Lung (tissue), 12 donors: Measurements from ENCODE around the gene ATP7B. TPM values are rescaled to one million over a fixed set of nuclear protein-coding genes. Genes with fewer than 3 reads are reported as not detected.
A peak's percentile ranks its signal among the peaks of the same experiment; 100 is the strongest.

ENCODE experiments used
- ATAC-seq: fragments of 200-7000 bp; cut with Tn5 transposase; one replicate; pipeline ENCODE4 v1.9.1; 2020; ENCODE audit warnings: moderate number of reproducible peaks; ENCODE audit not compliant: insufficient read depth, low FRiP score
- DNase-seq, 3 donors: peaks; one replicate each; pipeline ENCODE4 v3.0.0-alpha.2; 2013 to 2017
- H3K27ac ChIP-seq, 2 donors: one replicate each; pipeline ENCODE4 v1.5.1; 2013; ENCODE audit warnings: mild to moderate bottlenecking in 2 of 2, moderate library complexity in 2 of 2, control low read depth in 1 of 2, inconsistent platforms in 1 of 2, low read depth in 1 of 2, low read length in 1 of 2
- H3K27me3 ChIP-seq, 3 donors: one replicate each; pipeline ENCODE4 v1.5.1; 2013; ENCODE audit warnings: low read length in 2 of 3; ENCODE audit not compliant: control insufficient read depth in 3 of 3, insufficient read depth in 3 of 3
- H3K36me3 ChIP-seq, 4 donors: one replicate each; pipeline ENCODE4 v1.5.1; 2013; ENCODE audit warnings: low read length in 4 of 4, mild to moderate bottlenecking in 1 of 4, moderate library complexity in 1 of 4; ENCODE audit not compliant: control insufficient read depth in 4 of 4, insufficient read depth in 4 of 4
- H3K4me1 ChIP-seq, 5 donors: one replicate each; pipeline ENCODE4 v1.5.1; 2013; ENCODE audit warnings: low read length in 5 of 5, mild to moderate bottlenecking in 2 of 5, moderate library complexity in 1 of 5; ENCODE audit not compliant: control insufficient read depth in 5 of 5, insufficient read depth in 5 of 5
- H3K4me3 ChIP-seq: one replicate; pipeline ENCODE4 v1.5.1; 2013; ENCODE audit warnings: mild to moderate bottlenecking, control low read depth, moderate library complexity
- H3K9ac ChIP-seq, 2 donors: one replicate each; pipeline ENCODE4 v1.5.1; 2013; ENCODE audit warnings: low read length in 2 of 2, control low read depth in 1 of 2; ENCODE audit not compliant: insufficient read depth in 1 of 2
- H3K9me3 ChIP-seq, 4 donors: one replicate each; pipeline ENCODE4 v1.5.1; 2013; ENCODE audit warnings: low read length in 3 of 4, mild to moderate bottlenecking in 1 of 4, moderate library complexity in 1 of 4; ENCODE audit not compliant: control insufficient read depth in 4 of 4, insufficient read depth in 3 of 4
- WGBS, 2 donors: extraction: QIAGEN DNeasy Blood & Tissue Kit; methylation state at CpG; one replicate each; pipeline ENCODE4 v1.1.7; 2013; 5-methylcytosine and 5-hydroxymethylcytosine counted together
- polyA plus RNA-seq, 2 donors: library from polyadenylated mRNA; stranded (reverse); fragments of 200-250 nt; gene quantifications; one replicate each; pipeline ENCODE4 v1.2.1, GENCODE V29; 2013
- total RNA-seq, 2 donors: library from RNA; depleted of rRNA in 1 of 2; stranded (reverse); fragments of >200 nt in 1 of 2; gene quantifications; one replicate each; pipeline ENCODE4 v1.2.1, GENCODE V29; 2014 to 2021
- TF ChIP-seq, protein P1 (sequence below): IDR thresholded peaks from 2 replicates; pipeline ENCODE4 v1.5.1; 2012; ENCODE audit warnings: mild to moderate bottlenecking; ENCODE audit errors: control extremely low read depth, extremely low read depth
- donor health status: control.
- donor health status: control.
- donor health status: Bipolar disorder and iron deficiency.
- donor health status: healthy.
- donor health status: DM: yes; HTN: yes; CAD: no.

Gene ATP7B
- total and polyA plus RNA-seq, 4 donors: 1.4 to 10.2 (median 4.4) TPM

DNA sequence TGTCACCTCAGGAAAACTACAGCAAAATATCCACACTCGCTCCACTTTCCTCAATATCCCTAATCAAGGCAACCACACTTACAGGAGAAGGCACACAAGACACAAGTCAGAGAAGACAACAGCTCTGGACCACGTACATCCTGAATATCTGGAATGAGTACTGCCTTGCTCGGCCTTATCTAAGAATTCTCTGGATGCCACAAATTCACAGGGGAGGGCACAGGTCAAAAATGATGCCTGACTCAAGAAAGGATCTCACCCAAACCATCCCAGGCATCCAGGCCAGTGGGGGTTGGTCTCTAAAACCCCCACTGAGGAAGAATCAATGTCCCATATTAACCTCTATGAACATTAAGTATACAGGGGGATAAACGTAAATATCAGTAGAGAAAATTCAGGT is 29.9 kb downstream of the ATP7B start:
- ATAC-seq (no peak), DNase-seq (no peak)
- Histone ChIP-seq H3K27ac (no peak overlapping the region), H3K27me3 (no peaks in the 10 kb centered on the region), H3K9me3 (no peaks in the 10 kb centered on the region), H3K36me3 (no peaks in the 10 kb centered on the region), H3K9ac (no peak overlapping the region), H3K4me3 (no peak overlapping the region), H3K4me1 (peaks cover 0 to 13% (median 4%) of the 10 kb centered on the region in 5 donors)
- TF ChIP-seq, protein P1, sequence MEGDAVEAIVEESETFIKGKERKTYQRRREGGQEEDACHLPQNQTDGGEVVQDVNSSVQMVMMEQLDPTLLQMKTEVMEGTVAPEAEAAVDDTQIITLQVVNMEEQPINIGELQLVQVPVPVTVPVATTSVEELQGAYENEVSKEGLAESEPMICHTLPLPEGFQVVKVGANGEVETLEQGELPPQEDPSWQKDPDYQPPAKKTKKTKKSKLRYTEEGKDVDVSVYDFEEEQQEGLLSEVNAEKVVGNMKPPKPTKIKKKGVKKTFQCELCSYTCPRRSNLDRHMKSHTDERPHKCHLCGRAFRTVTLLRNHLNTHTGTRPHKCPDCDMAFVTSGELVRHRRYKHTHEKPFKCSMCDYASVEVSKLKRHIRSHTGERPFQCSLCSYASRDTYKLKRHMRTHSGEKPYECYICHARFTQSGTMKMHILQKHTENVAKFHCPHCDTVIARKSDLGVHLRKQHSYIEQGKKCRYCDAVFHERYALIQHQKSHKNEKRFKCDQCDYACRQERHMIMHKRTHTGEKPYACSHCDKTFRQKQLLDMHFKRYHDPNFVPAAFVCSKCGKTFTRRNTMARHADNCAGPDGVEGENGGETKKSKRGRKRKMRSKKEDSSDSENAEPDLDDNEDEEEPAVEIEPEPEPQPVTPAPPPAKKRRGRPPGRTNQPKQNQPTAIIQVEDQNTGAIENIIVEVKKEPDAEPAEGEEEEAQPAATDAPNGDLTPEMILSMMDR: no peak
- 89 to 98% methylated on average over 4 of the region's 4 CpGs for WGBS, 2 donors

DNA sequence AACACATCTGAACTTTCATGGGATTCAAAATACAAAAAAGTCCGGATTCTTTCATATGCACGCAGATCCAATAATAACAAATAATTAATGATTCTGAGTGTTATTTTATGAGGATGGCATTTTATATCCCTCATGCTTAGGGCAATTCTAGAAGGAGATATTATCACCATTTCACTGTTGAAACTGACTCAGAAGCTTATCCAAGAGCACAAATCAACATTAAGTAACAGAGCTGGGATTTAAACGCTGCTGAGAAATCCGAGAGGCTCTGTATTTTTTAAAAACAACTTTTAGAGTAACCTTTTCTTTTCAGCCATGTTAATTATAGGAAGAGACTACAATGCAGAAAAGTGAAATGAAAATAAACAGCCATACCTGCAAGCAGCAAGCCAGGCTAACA is 30.3 kb downstream of the ATP7B start:
- no peaks in the 10 kb centered on the region for H3K9me3 ChIP-seq
- no peak overlapping the region for H3K27ac ChIP-seq
- H3K36me3 ChIP-seq: no peaks in the 10 kb centered on the region
- DNase-seq (no peak), ATAC-seq (no peak)
- TF ChIP-seq, protein P1: no peak
- H3K4me1 ChIP-seq: peaks cover 0 to 13% (median 4%) of the 10 kb centered on the region in 5 donors
- H3K4me3 ChIP-seq: no peak overlapping the region
- H3K9ac ChIP-seq: no peak overlapping the region
- 70 to 78% methylated on average over 4 of the region's 4 CpGs for WGBS, 2 donors
- no peaks in the 10 kb centered on the region for H3K27me3 ChIP-seq

DNA sequence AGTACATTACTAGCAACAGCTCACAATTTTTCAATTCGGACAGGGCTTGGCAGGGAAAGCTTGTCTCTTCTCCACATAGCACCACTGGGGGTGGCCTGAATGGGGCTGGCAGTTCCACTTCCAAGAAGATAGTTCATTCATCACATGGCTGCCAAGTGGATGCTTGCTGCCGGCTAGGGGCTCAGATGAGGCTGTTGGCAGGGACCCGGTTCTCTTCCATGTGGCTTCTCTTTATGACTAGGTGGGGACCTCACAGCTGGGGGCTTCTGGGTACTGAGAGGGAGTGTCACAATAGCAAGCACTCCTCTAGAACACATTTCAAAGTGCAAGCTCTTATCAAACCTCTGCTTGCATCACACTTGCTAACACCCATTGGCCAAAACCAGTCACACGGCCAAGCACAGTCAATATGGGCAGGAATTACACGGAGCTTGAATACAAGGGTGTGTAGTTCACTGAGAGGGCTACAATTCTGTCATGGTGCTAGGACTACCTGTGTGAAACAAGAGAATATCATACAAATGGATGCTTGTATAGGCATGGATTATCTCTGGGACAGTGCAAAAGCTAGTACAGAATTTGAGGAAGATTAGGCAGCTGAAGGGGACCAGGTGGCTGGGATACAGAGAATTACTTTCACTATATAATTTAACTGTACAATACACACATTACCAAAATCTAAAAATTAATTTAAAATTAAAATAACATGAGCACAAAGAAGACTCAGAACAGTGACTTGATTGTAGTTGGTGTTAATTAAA is 32.3 kb downstream of the ATP7B start:
- Histone ChIP-seq H3K9me3 (no peaks in the 10 kb centered on the region), H3K27ac (no peak overlapping the region), H3K27me3 (no peaks in the 10 kb centered on the region), H3K4me1 (peaks cover 0 to 13% (median 4%) of the 10 kb centered on the region in 5 donors), H3K4me3 (no peak overlapping the region), H3K9ac (no peak overlapping the region), H3K36me3 (peaks cover 0 to 3% (median 0%) of the 10 kb centered on the region in 4 donors)
- 49 to 87% methylated on average over 5 of the region's 5 CpGs for WGBS, 2 donors
- TF ChIP-seq, protein P1: no peak
- DNase-seq: peak; percentile 84 to 92 (median 87)
- ATAC-seq: no peak
